GM18873 (cell line): ENCODE data around the gene CYP1A2.

Experiments used
- ATAC-seq: cut with Tn5 transposase; IDR thresholded peaks from one replicate; pipeline ENCODE4 v1.9.1; 2021; ENCODE audit warnings: mild to moderate bottlenecking, moderate library complexity, moderate number of reproducible peaks; ENCODE audit not compliant: unreplicated experiment, low FRiP score

CYP1A2 gene

GRCh38 chr15:74787251-74788041 is 38.8 kb downstream of the CYP1A2 start:
- peak; percentile 40 for ATAC-seq

DNA sequence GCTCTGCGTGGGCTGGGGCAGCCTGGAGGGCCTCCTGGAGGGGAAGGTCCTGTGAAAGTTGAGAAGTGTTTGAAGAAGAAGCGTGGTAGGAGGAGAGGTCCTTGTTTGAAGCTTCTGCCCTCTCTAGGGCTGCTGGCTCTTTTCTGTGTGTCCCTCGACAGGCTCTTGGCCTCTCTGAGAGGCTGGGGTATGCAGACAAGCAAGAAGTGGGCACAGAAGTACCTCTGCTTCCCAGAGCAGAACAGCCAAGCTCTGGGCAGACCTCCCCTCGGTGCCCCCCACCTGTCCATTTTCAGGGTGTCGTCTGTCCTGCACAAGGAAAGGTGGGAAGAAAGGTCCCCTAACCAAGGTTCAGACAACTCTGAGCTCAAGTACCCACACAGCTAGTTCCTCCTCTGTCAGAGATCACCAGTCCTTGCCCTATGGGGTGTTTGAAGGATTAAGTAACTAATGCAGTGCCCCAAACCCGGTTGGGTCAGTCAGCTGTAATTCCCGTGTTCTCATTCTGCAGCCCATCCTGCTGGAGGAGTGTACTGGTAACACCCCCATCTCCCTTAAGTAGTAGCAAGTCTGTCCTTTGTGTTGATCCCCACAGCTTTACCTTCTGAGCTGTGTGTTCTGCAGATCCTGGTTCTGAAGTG is 39.5 kb downstream of the CYP1A2 start:
- ATAC-seq, result no peak

DNA sequence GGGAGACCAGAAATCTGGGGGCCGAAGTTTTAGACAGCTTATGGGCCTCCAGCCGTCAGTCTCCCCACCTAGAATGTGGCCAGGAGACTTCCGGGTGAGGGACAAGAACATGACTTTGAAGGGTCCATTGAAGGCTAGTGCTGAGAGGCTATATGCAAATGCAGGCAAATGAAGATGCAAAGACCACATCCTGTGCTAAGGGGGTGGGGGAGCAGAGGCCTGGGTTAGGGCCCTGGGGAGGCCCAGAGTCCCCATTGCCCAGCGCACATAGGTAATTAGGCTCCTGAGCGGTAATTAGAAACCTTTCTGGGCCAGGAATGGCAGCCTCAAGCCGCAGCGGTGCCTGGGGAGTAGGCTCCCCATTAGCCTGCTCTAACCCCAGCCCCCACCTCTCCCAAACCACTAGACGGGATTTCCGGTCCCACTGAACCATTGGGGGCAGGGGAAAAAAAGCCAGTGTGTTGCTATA is 40.1 kb downstream of the CYP1A2 start:
- peak; percentile 26 for ATAC-seq

DNA sequence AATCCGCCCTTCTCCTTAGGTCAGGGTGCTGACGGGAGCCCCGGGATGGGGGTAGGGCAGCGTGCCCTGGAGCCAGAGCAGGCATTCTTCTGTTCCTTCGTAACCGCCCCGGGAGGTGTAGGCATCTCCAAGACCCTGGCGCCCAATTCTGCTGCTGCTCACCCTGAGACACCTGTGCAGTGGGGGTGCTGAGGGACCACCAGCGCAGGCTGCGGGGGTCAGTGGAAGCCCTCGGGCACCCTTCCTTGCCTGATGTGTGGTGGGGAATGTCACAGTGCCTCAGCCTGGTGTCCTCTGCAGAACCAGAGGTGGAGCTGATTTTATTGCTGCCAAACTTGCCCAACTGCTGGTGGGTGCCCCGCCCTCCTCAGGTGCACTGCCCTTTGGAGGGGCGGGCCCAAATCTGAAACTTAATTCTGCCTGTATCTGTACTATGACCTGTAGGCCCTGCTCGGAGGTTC is 40.6 kb downstream of the CYP1A2 start:
- no peak for ATAC-seq

DNA sequence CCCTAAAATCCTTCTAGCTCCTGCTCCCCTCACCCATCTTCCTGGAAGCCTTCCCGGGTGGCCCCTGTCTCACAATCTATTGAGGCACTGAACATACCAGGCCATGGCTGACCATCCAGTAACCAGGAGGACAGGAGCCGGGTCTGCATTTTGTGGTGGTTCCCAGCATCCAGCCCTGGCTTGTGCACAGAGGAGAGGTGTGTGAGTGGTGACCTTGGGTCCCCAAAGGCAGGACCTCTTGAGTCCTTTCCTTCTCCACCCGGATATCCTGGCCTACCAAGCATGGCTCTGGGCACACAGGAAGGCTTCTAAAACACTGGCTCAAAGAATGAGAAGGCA is 41.1 kb downstream of the CYP1A2 start:
- ATAC-seq, result no peak

- no peak for ATAC-seq
These were observed 41.7 kb downstream of the CYP1A2 start for GRCh38 chr15:74790080-74790916.

DNA sequence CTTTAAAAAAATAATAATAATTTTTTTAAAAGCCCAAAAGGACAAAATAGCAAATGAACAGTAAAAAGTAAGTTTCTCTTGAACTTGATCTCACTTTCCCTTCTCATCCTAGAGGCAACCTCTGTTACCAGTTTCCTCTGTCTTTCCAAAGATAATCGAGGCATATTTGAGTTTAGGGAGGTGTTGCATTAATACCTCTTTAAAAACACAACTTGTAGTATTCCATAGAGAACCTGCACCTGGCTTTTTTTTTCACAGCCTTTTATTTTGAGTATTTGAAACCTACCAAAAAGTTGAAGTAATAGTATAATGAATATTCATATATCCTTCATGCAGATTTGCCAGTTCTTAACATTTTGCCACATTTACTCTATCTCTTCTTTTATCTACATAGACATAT is 42.4 kb downstream of the CYP1A2 start:
- no peak for ATAC-seq

- no peak for ATAC-seq
These were observed 43.0 kb downstream of the CYP1A2 start for GRCh38 chr15:74791667-74792066.

DNA sequence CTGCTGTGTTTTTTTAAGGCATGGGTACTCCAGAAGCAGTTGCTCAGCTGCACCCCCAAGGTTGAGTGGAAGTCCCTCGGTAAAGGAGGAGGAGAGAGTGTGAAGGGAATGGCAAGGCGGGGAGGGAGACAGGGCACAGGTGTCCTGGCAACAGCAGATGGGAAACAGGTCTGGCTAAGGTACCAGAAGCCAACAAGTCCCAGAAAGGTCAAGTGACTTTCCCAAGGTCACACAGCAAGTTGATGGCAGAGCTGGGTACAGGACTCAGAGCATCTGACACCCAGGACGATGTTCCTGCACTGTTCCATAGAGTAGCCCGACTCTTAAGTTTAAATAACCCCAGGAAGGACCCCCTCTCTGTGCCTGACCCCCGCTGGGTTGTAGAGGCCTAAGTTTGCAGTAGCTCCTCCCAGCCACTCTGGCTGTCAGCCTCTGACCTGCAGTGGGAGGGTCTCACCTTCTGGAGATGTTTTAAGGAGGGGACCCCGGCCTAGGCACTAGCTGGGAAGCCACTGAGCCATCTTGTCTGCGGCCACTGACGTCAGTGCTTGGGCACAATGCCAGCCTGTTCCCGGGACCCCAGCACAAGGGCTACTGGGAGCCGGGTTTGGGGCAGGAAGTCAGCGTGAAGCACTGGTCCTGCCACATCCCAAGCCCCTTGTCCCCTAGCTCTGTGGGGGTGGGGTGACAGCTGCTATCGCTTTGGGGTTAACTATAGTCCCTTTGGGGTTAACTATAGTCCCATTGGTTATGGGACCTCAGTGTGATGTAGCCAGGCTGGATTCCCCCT is 43.8 kb downstream of the CYP1A2 start:
- ATAC-seq, result no peak

DNA sequence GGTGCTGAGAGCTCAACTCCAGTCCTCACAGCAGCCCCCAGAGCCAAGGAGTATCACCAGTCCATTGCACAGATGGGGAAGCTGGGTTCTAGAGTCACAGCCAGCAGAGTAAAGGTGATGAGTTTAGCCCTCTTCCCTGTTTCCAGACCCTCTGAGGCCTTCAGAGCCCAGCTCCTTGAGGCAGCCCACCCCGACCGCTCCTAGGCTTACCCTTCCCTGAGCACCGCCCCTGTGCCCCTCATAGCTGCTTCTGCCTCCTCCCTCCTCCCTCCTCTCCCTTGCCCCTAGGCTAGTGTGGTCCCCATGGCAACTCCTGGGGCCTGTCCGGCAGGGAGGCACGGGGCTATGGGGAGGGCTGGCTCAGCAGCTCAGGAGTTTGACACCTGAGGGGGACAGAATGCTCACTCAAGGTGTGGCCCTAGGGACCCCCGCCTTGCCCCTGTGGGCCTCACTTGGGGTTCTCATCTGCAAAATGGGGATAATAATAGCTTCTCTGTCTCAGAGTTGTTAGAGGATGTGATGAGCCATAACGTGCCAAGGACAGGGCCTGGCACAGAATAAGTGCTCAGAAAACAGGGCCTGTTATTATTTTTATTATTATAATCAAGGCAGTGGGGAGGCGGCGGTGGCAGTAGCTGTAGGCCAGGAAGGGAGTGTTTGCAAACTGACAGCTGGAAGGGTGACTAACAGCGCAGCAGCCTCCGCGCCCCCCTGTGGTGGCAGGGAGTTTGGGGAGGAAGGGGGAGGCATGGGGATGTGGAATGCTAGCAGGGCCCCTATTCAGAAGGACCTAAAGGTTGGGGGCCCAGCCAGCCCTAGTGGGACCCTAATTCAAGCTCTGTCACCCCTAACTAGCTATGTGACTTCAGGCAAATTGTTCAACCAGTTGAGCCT is 44.7 kb downstream of the CYP1A2 start:
- no peak for ATAC-seq

- ATAC-seq, result no peak
These were observed 45.8 kb downstream of the CYP1A2 start for GRCh38 chr15:74794248-74794969.

GRCh38 chr15:74794970-74795349 is 46.3 kb downstream of the CYP1A2 start:
- ATAC-seq, result no peak

- ATAC-seq, result no peak
These were observed 47.5 kb downstream of the CYP1A2 start for GRCh38 chr15:74795966-74796625.

DNA sequence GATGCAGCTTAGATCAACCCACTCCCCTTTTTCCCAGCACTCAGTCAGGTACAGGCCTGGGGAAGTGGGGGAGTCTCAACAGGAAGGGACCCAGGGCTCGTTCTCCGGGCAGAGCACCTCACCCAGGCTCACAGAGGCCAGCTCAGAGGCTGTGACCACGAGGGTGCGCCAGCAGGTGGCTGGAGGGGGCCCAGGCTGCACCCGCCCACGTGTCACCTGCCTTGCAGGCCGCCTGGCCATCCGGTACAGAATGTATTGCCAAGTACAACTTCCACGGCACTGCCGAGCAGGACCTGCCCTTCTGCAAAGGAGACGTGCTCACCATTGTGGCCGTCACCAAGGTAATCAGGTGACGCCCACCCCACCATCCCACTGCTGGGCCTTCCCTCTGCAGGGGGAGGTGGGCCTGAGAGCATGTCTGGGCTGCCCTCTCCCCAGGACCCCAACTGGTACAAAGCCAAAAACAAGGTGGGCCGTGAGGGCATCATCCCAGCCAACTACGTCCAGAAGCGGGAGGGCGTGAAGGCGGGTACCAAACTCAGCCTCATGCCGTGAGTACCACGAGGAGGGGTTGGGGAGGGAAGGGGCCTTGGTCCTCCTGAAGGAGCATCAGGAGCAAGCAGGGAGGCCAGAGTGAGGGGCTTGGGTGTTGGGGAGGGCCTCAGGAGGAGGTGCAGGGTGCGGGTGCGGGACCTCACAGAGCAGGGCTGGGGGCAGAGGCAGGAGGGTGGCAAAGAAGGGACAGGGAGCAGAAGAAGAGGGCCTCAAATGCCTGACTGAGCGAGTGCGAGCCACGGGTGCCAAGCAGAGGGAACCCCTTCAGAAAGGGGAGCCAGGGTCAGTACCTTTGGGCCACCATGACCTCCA is 50.0 kb downstream of the CYP1A2 start:
- no peak for ATAC-seq

DNA sequence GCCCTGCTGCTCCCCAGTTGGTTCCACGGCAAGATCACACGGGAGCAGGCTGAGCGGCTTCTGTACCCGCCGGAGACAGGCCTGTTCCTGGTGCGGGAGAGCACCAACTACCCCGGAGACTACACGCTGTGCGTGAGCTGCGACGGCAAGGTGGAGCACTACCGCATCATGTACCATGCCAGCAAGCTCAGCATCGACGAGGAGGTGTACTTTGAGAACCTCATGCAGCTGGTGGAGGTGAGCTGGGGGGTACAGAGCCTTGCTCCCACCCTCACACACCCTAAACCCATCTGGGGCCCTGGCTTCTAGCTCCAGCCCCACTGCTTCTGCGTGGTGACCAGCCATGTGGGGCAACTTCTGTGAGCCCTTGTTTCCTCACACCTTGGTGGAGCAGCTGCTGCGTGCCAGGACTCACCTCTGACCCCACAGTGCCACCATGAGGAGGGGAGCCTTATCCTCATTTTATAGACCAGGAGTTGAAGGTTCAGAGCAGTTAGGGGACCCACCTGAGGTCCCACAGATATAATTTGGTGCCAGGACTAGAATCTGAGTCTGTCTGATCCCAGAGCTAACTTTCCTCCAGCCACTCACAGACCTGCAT is 50.7 kb downstream of the CYP1A2 start:
- no peak for ATAC-seq

DNA sequence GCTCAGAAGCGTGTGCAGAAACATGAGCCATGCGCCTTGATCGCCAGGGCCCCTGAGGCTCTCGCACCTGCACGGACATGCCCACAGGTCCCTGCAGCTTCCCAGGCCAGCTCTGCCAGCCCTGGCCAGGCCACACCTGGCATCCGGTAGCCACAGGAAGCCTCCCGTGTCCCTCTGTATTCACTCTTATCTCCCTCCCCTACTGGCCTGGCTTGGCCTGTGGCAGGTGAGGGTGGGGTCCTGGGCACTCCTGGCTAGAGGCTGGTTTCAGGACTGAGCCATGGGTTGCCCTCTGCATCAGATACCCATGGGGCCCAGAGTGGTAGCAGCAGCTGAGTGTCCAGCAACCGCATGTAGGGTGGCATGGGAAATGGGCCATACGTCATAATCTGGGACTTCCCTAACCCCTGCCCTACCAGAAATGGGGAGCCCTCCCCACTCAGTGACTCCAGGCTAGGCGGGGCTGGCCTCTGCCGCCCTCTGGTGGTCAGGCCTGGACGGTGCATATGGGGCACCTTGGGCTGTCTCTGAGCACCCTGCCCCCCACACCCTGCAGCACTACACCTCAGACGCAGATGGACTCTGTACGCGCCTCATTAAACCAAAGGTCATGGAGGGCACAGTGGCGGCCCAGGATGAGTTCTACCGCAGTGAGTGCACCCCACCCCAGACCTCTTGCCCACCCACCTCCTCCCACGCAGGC is 51.4 kb downstream of the CYP1A2 start:
- ATAC-seq, result peak; percentile 46
